Astrocyte (in vitro differentiated cells and primary cell): ENCODE measurements around the gene A3GALT2.

ENCODE experiments used
- CTCF ChIP-seq: IDR thresholded peaks from 2 replicates; pipeline ENCODE4 v1.5.1; 2011; ENCODE audit warnings: low read depth, mild to moderate bottlenecking, inconsistent platforms, low read length, moderate library complexity; ENCODE audit not compliant: insufficient read depth
- EZH2 ChIP-seq: IDR thresholded peaks from 2 replicates; pipeline ENCODE4 v1.6.1; 2012; ENCODE audit warnings: mild to moderate bottlenecking, low read length, inconsistent platforms; ENCODE audit not compliant: insufficient read depth

GRCh38 chr1:33272509-33272908 is 48.4 kb downstream of the A3GALT2 start:
- TF ChIP-seq CTCF = no peak
- no peak for TF ChIP-seq EZH2
